ENCODE data around the gene GIPC1.
"Not testable (repeated sequence)": the region's sequence is repeated elsewhere in the genome, so short reads cannot be mapped to it uniquely, and the experiment has no call there.

The GIPC1 gene

GRCh38 chr19:14496029-14496833, at the start of gene GIPC1:
Gene GIPC1 (minus strand): TSS chr19:14496127. CDS start chr19:14482976, 13,151 bp downstream.
- DNase-seq = peak; percentile 73

- no peak for DNase-seq
These were observed 49.8 kb upstream of the GIPC1 start for GRCh38 chr19:14545716-14546082.

- DNase-seq = no peak
These were observed 49.2 kb upstream of the GIPC1 start for GRCh38 chr19:14544977-14545715.

GRCh38 chr19:14544047-14544446, 48.1 kb upstream of the GIPC1 start:
- DNase-seq = no peak

- no peak for DNase-seq
These were observed 46.9 kb upstream of the GIPC1 start for GRCh38 chr19:14542711-14543328.

- DNase-seq = not testable (repeated sequence)
These were observed 46.1 kb upstream of the GIPC1 start for GRCh38 chr19:14541979-14542378.

GRCh38 chr19:14540741-14541525, 45.0 kb upstream of the GIPC1 start:
- DNase-seq = no peak

- DNase-seq = no peak
These were observed 41.2 kb upstream of the GIPC1 start for GRCh38 chr19:14536926-14537692.

- DNase-seq = no peak
These were observed 37.5 kb upstream of the GIPC1 start for GRCh38 chr19:14533450-14533849.

- DNase-seq = no peak
These were observed 34.6 kb upstream of the GIPC1 start for GRCh38 chr19:14530506-14530905.

- DNase-seq = no peak
These were observed 34.0 kb upstream of the GIPC1 start for GRCh38 chr19:14530005-14530348.

GRCh38 chr19:14529254-14530004, 33.5 kb upstream of the GIPC1 start, which contains the start of gene TECR:
Gene TECR (plus strand): TSS chr19:14529594. CDS start chr19:14529697, 103 bp downstream.
- peak; percentile 100 for DNase-seq

- no peak for DNase-seq
These were observed 32.7 kb upstream of the GIPC1 start for GRCh38 chr19:14528419-14529253.

- no peak for DNase-seq
These were observed 30.5 kb upstream of the GIPC1 start for GRCh38 chr19:14526423-14526822.

- DNase-seq = no peak
These were observed 29.8 kb upstream of the GIPC1 start for GRCh38 chr19:14525729-14526128.

GRCh38 chr19:14520543-14520942, 24.6 kb upstream of the GIPC1 start:
- DNase-seq = no peak

- DNase-seq = no peak
These were observed 24.0 kb upstream of the GIPC1 start for GRCh38 chr19:14519860-14520407.

- no peak for DNase-seq
These were observed 23.4 kb upstream of the GIPC1 start for GRCh38 chr19:14519245-14519859.

GRCh38 chr19:14517840-14518505, 22.0 kb upstream of the GIPC1 start, which contains the start of gene DNAJB1:
Gene DNAJB1 (minus strand): TSS chr19:14518397. CDS start chr19:14518349, 48 bp downstream.
- DNase-seq = peak; percentile 54
